Liver (tissue), 9 donors: Measurements from ENCODE around the gene POLE3. TPM values are rescaled to one million over a fixed set of nuclear protein-coding genes. Genes with fewer than 3 reads are reported as not detected.

Experiments
- DNase-seq: peaks from one replicate; pipeline ENCODE4 v3.0.0-alpha.2; 2017; ENCODE audit warnings: low spot score
- H3K27ac ChIP-seq, 2 donors: one replicate each; pipeline ENCODE4 v1.7.0; 2013; ENCODE audit warnings: inconsistent platforms in 2 of 2, low read length in 2 of 2, control low read depth in 1 of 2, low read depth in 1 of 2, mild to moderate bottlenecking in 1 of 2
- H3K27me3 ChIP-seq, 4 donors: one replicate each; pipeline versions ENCODE4 v1.6.1 to v1.7.0; 2013; ENCODE audit warnings: low read length in 3 of 4, inconsistent platforms in 1 of 4, mild to moderate bottlenecking in 1 of 4, moderate library complexity in 1 of 4; ENCODE audit not compliant: control insufficient read depth in 4 of 4, insufficient read depth in 4 of 4
- H3K36me3 ChIP-seq, 4 donors: one replicate each; pipeline versions ENCODE4 v1.6.1 to v1.7.0; 2013; ENCODE audit warnings: low read length in 3 of 4, mild to moderate bottlenecking in 3 of 4, low read depth in 1 of 4, moderate library complexity in 1 of 4; ENCODE audit not compliant: control insufficient read depth in 4 of 4, insufficient read depth in 3 of 4
- H3K4me1 ChIP-seq, 4 donors: one replicate each; pipeline versions ENCODE4 v1.6.1 to v1.7.0; 2013; ENCODE audit warnings: low read length in 3 of 4, mild to moderate bottlenecking in 3 of 4, moderate library complexity in 1 of 4; ENCODE audit not compliant: control insufficient read depth in 4 of 4, insufficient read depth in 4 of 4
- H3K4me3 ChIP-seq, 3 donors: one replicate each; pipeline versions ENCODE4 v1.6.1 to v1.7.0; 2013; ENCODE audit warnings: low read length in 3 of 3, control low read depth in 1 of 3, low read depth in 1 of 3, mild to moderate bottlenecking in 1 of 3
- H3K9ac ChIP-seq, 2 donors: one replicate each; pipeline ENCODE4 v1.7.0; 2013; ENCODE audit warnings: low read length in 2 of 2, mild to moderate bottlenecking in 2 of 2, moderate library complexity in 2 of 2, control low read depth in 1 of 2, low read depth in 1 of 2
- H3K9me3 ChIP-seq, 4 donors: one replicate each; pipeline versions ENCODE4 v1.6.1 to v1.7.0; 2013; ENCODE audit warnings: low read length in 3 of 4; ENCODE audit not compliant: control insufficient read depth in 4 of 4
- EGR1 ChIP-seq, 2 donors: IDR thresholded peaks; 2 replicates each; pipeline ENCODE4 v1.6.1; 2016 to 2018; ENCODE audit warnings: antibody characterized with exemption in 2 of 2, low read depth in 2 of 2
- FOXA1 ChIP-seq: IDR thresholded peaks from 2 replicates; pipeline ENCODE4 v1.6.1; 2016; ENCODE audit warnings: antibody characterized with exemption
- FOXA2 ChIP-seq: IDR thresholded peaks from 2 replicates; pipeline ENCODE4 v1.6.1; 2016; ENCODE audit warnings: antibody characterized with exemption
- GABPA ChIP-seq, 2 donors: IDR thresholded peaks in 1 of 2; conservative IDR thresholded peaks in 1 of 2; 2 replicates each; pipeline ENCODE4 v1.6.1; 2016; ENCODE audit warnings: antibody characterized with exemption in 2 of 2, mild to moderate bottlenecking in 1 of 2, moderate library complexity in 1 of 2
- HNF4A ChIP-seq, 2 donors: conservative IDR thresholded peaks; 2 replicates each; pipeline ENCODE4 v1.6.1; 2016; ENCODE audit warnings: antibody characterized with exemption in 2 of 2, mild to moderate bottlenecking in 2 of 2
- HNF4G ChIP-seq: IDR thresholded peaks from 2 replicates; pipeline ENCODE4 v1.6.1; 2016; ENCODE audit warnings: antibody characterized with exemption
- JUND ChIP-seq, 2 donors: IDR thresholded peaks; 2 replicates each; pipeline ENCODE4 v1.6.1; 2016; ENCODE audit warnings: antibody characterized with exemption in 2 of 2
- NR2F2 ChIP-seq: IDR thresholded peaks from 2 replicates; pipeline ENCODE4 v1.6.1; 2016; ENCODE audit warnings: antibody characterized with exemption
- RAD21 ChIP-seq, 2 donors: IDR thresholded peaks; 2 replicates each; pipeline ENCODE4 v1.6.1; 2016; ENCODE audit warnings: antibody characterized with exemption in 2 of 2, mild to moderate bottlenecking in 2 of 2
- RXRA ChIP-seq, 2 donors: IDR thresholded peaks; 2 replicates each; pipeline ENCODE4 v1.6.1; 2017 to 2018; ENCODE audit warnings: antibody characterized with exemption in 2 of 2, mild to moderate bottlenecking in 1 of 2
- SP1 ChIP-seq: IDR thresholded peaks from 2 replicates; pipeline ENCODE4 v1.6.1; 2018; ENCODE audit warnings: antibody characterized with exemption, mild to moderate bottlenecking
- TAF1 ChIP-seq: conservative IDR thresholded peaks from 2 replicates; pipeline ENCODE4 v1.6.1; 2016; ENCODE audit warnings: antibody characterized with exemption, mild to moderate bottlenecking
- YY1 ChIP-seq: IDR thresholded peaks from 2 replicates; pipeline ENCODE4 v1.6.1; 2016; ENCODE audit warnings: antibody characterized with exemption, mild to moderate bottlenecking
- WGBS: extraction: QIAGEN DNeasy Blood & Tissue Kit; methylation state at CpG from one replicate; pipeline ENCODE4 v1.1.7; 2013; 5-methylcytosine and 5-hydroxymethylcytosine counted together
- polyA plus RNA-seq, 2 donors: library from polyadenylated mRNA; stranded (reverse) in 1 of 2; unstranded in 1 of 2; fragments of 200-250 nt in 1 of 2; fragments of >200 nt in 1 of 2; fragmentation: Nextera tagmentation in 1 of 2; extraction: Ambion mirVana in 1 of 2; gene quantifications; one replicate each; pipeline versions ENCODE4 v1.2.1 to v1.2.3, GENCODE V29; 2013 to 2015
- total RNA-seq, 2 donors: library from RNA; depleted of rRNA; stranded (reverse); fragments of >200 nt; gene quantifications; one replicate each; pipeline ENCODE4 v1.2.3, GENCODE V29; 2014
- TF ChIP-seq, protein P1 (sequence below): IDR thresholded peaks from 2 replicates; pipeline ENCODE4 v1.6.1; 2016; ENCODE audit warnings: antibody characterized with exemption
- TF ChIP-seq, protein P2 (sequence below): IDR thresholded peaks from 2 replicates; pipeline ENCODE4 v1.6.1; 2016; ENCODE audit warnings: antibody characterized with exemption
- TF ChIP-seq, protein P3 (sequence below): fragments of 150-350 bp; IDR thresholded peaks from 2 replicates; pipeline ENCODE4 v1.5.1; 2017; ENCODE audit warnings: improper control_type of control experiment, low read depth, low read length; ENCODE audit not compliant: missing input control
- TF ChIP-seq, protein P4 (sequence below): IDR thresholded peaks from 2 replicates; pipeline ENCODE4 v1.6.1; 2016; ENCODE audit warnings: antibody characterized with exemption, mild to moderate bottlenecking
- TF ChIP-seq, protein P5 (sequence below): IDR thresholded peaks from 2 replicates; pipeline ENCODE4 v1.6.1; 2016; ENCODE audit warnings: antibody characterized with exemption
- donor health status: healthy.
- donor health status: healthy.
- donor health status: healthy.
- donor health status: healthy.
- donor health status: healthy.

Gene POLE3
- total and polyA plus RNA-seq, 4 donors, result 15.7 to 27.5 (median 22.8) TPM

DNA sequence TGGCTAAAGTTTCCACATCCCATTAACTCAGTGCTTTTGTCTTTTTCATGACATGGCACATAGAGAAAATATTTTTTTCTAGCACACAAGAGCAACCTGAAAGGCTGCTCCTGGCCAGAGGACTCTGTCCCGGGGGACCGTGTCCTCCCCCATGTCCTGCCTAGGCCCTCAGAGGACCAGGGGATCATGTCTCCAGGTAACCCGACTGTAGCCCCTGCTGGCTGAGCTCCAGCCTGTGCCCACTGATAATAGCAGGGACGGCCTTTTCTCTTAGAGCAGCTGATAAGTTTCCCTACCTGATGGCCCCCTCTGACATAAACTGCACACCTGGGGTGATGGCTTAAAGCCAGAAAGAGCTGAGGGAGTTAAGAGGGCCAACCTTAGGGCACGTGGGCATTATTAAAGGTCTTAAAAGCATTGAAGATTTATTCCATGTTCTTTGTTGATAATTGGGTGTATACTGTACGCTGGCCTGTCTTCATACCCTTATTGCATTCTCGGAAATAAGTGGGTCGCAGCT is 39.6 kb downstream of the POLE3 start:
- Histone ChIP-seq H3K27me3 (no peaks in the 10 kb centered on the region), H3K9ac (no peak overlapping the region), H3K27ac (no peak overlapping the region), H3K4me1 (peaks cover 4 to 65% (median 48%) of the 10 kb centered on the region in 4 donors), H3K36me3 (peaks cover 5 to 17% (median 10%) of the 10 kb centered on the region in 4 donors), H3K4me3 (no peak overlapping the region), H3K9me3 (no peaks in the 10 kb centered on the region)
- TF ChIP-seq HNF4A (conservative IDR thresholded peaks at IDR 0.05) (no peak), HNF4G (no peak), TAF1 (no peak), RXRA (IDR thresholded peaks at IDR 0.05) (no peak), FOXA2 (no peak), SP1 (no peak), GABPA (IDR thresholded peaks at IDR 0.05 in 1 of 2, conservative IDR thresholded peaks at IDR 0.05 in 1 of 2) (no peak), EGR1 (IDR thresholded peaks at IDR 0.05; ENCODE audit: low read depth in 2 of 2) (no peak)
- TF ChIP-seq, protein P1, sequence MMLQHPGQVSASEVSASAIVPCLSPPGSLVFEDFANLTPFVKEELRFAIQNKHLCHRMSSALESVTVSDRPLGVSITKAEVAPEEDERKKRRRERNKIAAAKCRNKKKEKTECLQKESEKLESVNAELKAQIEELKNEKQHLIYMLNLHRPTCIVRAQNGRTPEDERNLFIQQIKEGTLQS, result no peak
- TF ChIP-seq, protein P2, sequence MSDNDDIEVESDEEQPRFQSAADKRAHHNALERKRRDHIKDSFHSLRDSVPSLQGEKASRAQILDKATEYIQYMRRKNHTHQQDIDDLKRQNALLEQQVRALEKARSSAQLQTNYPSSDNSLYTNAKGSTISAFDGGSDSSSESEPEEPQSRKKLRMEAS, result no peak
- TF ChIP-seq, protein P3, sequence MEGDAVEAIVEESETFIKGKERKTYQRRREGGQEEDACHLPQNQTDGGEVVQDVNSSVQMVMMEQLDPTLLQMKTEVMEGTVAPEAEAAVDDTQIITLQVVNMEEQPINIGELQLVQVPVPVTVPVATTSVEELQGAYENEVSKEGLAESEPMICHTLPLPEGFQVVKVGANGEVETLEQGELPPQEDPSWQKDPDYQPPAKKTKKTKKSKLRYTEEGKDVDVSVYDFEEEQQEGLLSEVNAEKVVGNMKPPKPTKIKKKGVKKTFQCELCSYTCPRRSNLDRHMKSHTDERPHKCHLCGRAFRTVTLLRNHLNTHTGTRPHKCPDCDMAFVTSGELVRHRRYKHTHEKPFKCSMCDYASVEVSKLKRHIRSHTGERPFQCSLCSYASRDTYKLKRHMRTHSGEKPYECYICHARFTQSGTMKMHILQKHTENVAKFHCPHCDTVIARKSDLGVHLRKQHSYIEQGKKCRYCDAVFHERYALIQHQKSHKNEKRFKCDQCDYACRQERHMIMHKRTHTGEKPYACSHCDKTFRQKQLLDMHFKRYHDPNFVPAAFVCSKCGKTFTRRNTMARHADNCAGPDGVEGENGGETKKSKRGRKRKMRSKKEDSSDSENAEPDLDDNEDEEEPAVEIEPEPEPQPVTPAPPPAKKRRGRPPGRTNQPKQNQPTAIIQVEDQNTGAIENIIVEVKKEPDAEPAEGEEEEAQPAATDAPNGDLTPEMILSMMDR, result no peak
- TF ChIP-seq, protein P4, sequence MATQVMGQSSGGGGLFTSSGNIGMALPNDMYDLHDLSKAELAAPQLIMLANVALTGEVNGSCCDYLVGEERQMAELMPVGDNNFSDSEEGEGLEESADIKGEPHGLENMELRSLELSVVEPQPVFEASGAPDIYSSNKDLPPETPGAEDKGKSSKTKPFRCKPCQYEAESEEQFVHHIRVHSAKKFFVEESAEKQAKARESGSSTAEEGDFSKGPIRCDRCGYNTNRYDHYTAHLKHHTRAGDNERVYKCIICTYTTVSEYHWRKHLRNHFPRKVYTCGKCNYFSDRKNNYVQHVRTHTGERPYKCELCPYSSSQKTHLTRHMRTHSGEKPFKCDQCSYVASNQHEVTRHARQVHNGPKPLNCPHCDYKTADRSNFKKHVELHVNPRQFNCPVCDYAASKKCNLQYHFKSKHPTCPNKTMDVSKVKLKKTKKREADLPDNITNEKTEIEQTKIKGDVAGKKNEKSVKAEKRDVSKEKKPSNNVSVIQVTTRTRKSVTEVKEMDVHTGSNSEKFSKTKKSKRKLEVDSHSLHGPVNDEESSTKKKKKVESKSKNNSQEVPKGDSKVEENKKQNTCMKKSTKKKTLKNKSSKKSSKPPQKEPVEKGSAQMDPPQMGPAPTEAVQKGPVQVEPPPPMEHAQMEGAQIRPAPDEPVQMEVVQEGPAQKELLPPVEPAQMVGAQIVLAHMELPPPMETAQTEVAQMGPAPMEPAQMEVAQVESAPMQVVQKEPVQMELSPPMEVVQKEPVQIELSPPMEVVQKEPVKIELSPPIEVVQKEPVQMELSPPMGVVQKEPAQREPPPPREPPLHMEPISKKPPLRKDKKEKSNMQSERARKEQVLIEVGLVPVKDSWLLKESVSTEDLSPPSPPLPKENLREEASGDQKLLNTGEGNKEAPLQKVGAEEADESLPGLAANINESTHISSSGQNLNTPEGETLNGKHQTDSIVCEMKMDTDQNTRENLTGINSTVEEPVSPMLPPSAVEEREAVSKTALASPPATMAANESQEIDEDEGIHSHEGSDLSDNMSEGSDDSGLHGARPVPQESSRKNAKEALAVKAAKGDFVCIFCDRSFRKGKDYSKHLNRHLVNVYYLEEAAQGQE, result no peak
- TF ChIP-seq, protein P5, sequence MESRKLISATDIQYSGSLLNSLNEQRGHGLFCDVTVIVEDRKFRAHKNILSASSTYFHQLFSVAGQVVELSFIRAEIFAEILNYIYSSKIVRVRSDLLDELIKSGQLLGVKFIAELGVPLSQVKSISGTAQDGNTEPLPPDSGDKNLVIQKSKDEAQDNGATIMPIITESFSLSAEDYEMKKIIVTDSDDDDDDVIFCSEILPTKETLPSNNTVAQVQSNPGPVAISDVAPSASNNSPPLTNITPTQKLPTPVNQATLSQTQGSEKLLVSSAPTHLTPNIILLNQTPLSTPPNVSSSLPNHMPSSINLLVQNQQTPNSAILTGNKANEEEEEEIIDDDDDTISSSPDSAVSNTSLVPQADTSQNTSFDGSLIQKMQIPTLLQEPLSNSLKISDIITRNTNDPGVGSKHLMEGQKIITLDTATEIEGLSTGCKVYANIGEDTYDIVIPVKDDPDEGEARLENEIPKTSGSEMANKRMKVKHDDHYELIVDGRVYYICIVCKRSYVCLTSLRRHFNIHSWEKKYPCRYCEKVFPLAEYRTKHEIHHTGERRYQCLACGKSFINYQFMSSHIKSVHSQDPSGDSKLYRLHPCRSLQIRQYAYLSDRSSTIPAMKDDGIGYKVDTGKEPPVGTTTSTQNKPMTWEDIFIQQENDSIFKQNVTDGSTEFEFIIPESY, result no peak
- WGBS, result 64% methylated on average over 8 of the region's 8 CpGs
- DNase-seq, result no peak

DNA sequence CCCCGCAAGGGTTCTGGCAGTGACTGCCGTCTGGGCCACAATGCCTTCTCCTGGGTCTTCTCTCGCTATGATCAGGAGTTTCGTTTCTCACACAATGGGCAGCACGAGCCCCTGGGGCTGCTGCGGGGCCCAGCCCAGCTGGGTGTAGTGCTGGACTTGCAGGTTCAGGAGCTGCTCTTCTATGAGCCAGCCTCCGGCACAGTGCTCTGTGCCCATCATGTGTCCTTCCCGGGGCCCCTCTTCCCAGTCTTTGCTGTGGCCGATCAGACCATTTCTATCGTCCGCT is 40.7 kb downstream of the POLE3 start:
- Histone ChIP-seq H3K27me3 (no peaks in the 10 kb centered on the region), H3K9me3 (no peaks in the 10 kb centered on the region), H3K9ac (no peak overlapping the region), H3K27ac (no peak overlapping the region), H3K4me1 (peaks cover 4 to 55% (median 39%) of the 10 kb centered on the region in 4 donors), H3K36me3 (peaks cover 5 to 17% (median 10%) of the 10 kb centered on the region in 4 donors), H3K4me3 (peak overlapping the region in 1 of 3 donors; percentile 29)
- no peak for DNase-seq
- WGBS, result 36% methylated on average over 11 of the region's 11 CpGs
- TF ChIP-seq, protein P3, result no peak
- no peak for TF ChIP-seq NR2F2
- no peak for TF ChIP-seq RXRA (IDR thresholded peaks at IDR 0.05)
- TF ChIP-seq HNF4G, result no peak
- TF ChIP-seq, protein P1, result no peak
- no peak for TF ChIP-seq SP1
- no peak for TF ChIP-seq HNF4A (conservative IDR thresholded peaks at IDR 0.05)
- TF ChIP-seq, protein P2, result no peak
- TF ChIP-seq, protein P5, result no peak
- no peak for TF ChIP-seq FOXA2
- TF ChIP-seq YY1, result no peak
- no peak for TF ChIP-seq GABPA (IDR thresholded peaks at IDR 0.05 in 1 of 2, conservative IDR thresholded peaks at IDR 0.05 in 1 of 2)
- no peak for TF ChIP-seq RAD21 (IDR thresholded peaks at IDR 0.05)
- no peak for TF ChIP-seq EGR1 (IDR thresholded peaks at IDR 0.05; ENCODE audit: low read depth in 2 of 2)
- TF ChIP-seq JUND (IDR thresholded peaks at IDR 0.05), result no peak
- TF ChIP-seq TAF1, result no peak
- TF ChIP-seq FOXA1, result no peak
